ENCODE data around the gene NETO2. TPM values are rescaled to one million over a fixed set of nuclear protein-coding genes. Genes with fewer than 3 reads are reported as not detected.

Gene NETO2
- total RNA-seq, 1 donor from 2014 or later: 42.6 TPM

DNA sequence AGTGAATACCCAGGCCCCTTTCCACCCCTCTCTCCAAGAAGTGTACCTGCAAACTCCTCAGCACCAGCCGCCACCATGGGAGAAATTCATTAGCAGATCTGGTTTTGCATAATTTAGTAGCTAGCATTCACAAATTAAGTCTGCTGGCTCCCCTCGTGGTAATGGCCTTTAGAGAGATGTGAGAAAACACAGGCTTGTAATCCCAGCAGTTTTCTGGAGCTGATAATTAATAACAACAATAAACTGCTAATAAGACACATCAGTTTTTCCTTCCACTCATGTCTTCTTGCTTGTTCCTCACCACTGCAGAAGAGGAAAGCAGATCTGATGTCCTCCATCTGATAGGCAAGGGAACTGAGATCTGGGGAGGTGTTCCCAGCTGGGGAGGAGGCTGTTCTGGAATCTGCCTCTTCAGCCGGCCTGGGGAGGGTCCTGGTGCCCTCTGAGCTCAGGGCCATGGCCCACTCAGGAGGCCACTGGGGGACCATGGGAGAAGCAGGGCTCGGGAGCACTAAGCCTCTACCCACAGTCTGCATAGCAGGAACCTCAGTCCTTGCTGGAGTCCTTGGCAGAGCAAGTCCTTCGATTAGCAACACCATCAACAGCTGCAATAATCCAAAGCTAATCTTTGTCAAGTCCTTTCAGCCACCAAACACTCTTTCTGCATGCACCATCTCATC lies 96.1 kb downstream of the NETO2 start:
- no peak for DNase-seq (ENCODE audit: extremely low read depth, low read depth, low spot score)

DNA sequence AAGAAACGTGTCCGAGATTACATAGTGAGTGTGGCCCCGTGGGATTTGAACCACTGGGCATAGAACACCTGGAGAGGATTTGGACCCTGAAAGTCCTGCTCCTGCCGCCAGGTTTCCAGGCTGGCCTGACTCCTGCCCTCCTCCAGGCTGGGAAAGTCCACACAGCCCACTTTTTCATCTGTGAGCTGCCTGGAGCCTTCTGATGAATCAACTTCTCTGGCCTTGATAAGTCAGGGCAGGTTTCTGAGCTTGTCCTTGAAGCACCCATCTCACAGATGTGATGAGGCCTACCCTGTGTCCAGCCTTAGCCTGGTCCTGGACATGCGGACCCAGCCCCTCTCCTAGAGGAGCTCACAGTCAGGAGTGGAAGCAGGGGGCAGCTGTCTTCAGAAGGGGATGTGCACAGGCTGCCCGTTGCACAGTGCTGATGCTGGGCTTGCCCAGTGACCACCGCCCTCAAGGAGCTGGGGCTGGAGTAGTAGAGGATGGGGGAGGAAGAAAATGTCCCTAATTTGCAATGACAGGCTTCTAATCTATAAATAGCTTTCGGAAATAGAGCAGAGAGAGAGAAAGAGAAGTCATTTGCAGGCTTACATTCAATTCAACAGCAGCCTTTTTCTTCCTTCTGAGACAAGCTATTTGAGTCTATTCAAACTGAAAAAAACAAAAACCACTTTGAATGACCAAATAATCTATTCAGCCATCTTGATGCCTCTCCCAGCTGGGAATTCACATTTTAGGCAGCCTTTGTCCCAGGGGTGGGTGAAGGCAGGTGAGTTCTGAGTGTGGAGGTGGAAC lies 96.8 kb downstream of the NETO2 start:
- no peak for DNase-seq (ENCODE audit: extremely low read depth, low read depth, low spot score)

- DNase-seq (ENCODE audit: extremely low read depth, low read depth, low spot score): no peak
These were observed 98.3 kb downstream of the NETO2 start for GRCh38 chr16:47045459-47045858.

DNA sequence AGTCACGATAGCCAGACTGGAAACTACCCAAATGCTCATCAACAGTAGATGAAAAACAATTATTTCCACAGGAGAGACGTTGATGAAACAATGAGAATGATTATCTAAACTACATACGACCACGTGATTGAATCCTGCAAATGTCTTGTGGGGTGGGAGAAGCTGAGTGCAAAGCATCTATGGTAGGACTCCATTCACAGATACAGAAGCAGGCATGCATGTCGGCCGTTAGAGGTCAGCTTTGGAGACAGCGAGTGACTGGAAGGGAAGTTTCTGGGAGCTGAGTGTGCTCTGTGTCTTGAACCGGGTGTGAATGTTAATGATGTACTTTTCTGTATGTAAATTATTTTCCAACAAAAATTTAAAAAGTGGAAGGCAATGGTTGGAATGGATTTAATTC lies 98.7 kb downstream of the NETO2 start:
- no peak for DNase-seq (ENCODE audit: extremely low read depth, low read depth, low spot score)

GRCh38 chr16:47043970-47044684 lies 99.6 kb downstream of the NETO2 start:
- no peak for DNase-seq (ENCODE audit: extremely low read depth, low read depth, low spot score)

GRCh38 chr16:47043200-47043599 lies 100.5 kb downstream of the NETO2 start:
- DNase-seq (ENCODE audit: extremely low read depth, low read depth, low spot score): no peak

GRCh38 chr16:47037746-47038458 lies 105.8 kb downstream of the NETO2 start:
- no peak for DNase-seq (ENCODE audit: extremely low read depth, low read depth, low spot score)

- DNase-seq (ENCODE audit: extremely low read depth, low read depth, low spot score): no peak
These were observed 106.4 kb downstream of the NETO2 start for GRCh38 chr16:47037396-47037745.

DNA sequence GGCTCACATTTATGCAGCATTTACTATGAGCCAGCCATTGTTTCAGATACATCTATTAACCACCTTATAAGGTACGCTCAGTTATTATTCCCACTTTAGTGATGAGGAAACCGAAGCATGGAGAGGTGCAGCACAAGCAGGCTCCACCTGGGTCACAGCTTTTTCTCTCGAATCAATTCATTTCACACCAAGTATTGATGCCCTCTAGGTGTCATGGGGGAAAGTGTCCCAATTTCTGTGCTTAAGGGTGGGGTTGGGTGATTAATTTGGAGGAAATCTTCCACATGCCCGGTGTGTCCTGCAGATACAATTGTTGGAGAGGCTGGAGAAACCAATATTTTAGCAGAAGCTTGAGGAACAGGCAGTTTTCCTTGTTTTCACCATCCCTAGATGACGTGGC lies 107.5 kb downstream of the NETO2 start:
- no peak for DNase-seq (ENCODE audit: extremely low read depth, low read depth, low spot score)

GRCh38 chr16:47035436-47035835 lies 108.3 kb downstream of the NETO2 start:
- DNase-seq (ENCODE audit: extremely low read depth, low read depth, low spot score): no peak

- no peak for DNase-seq (ENCODE audit: extremely low read depth, low read depth, low spot score)
These were observed 109.3 kb downstream of the NETO2 start for GRCh38 chr16:47034455-47034854.

DNA sequence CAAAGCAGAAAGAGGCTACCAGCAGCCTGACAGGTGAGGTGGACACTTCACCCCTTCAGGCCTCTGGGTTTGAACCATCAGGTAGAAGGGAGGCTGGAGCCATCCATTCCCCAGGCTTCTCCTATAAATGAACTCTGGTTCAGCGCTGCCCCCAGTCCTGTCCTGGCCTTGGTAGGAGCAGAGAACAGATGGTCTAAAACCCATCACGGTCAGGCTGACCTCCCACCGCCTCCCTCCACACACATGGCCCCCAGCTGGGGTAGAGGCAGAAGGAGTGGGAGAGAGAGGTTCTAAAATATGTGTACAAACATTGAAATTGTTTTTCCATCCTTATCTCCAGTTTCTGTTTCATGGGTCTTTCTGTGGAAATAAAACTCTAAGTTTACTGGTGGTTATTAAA lies 110.6 kb downstream of the NETO2 start:
- no peak for DNase-seq (ENCODE audit: extremely low read depth, low read depth, low spot score)

DNA sequence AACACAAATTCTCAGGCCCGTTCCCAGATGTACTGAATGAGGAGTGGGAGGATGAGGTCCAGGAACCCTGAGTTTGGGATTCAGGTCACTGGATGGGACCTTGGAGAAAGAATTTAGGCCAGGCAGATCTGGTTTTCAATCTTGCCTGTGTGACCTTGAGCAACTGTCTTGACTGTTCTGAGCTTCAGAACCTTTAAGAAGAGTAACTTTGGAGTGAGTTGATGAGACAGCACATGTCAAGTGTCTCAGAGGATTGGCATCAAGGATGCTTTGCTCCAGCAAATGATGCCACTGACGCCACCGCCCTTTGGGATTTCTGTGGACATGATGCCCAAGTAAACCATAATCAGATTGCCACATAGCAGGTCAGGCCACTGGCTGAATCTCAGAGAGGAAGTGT lies 114.0 kb downstream of the NETO2 start:
- no peak for DNase-seq (ENCODE audit: extremely low read depth, low read depth, low spot score)

GRCh38 chr16:47028767-47029377 lies 114.9 kb downstream of the NETO2 start:
- no peak for DNase-seq (ENCODE audit: extremely low read depth, low read depth, low spot score)

Other genes starting within 250 kb of the NETO2 start
- 47.0 and 59.0 TPM in 2 replicates for gene DNAJA2, start 170.3 kb downstream of the NETO2 start, total RNA-seq

Data from glomerular endothelial cell (primary cell).